ENCODE measurements around the gene RAB20.

DNA sequence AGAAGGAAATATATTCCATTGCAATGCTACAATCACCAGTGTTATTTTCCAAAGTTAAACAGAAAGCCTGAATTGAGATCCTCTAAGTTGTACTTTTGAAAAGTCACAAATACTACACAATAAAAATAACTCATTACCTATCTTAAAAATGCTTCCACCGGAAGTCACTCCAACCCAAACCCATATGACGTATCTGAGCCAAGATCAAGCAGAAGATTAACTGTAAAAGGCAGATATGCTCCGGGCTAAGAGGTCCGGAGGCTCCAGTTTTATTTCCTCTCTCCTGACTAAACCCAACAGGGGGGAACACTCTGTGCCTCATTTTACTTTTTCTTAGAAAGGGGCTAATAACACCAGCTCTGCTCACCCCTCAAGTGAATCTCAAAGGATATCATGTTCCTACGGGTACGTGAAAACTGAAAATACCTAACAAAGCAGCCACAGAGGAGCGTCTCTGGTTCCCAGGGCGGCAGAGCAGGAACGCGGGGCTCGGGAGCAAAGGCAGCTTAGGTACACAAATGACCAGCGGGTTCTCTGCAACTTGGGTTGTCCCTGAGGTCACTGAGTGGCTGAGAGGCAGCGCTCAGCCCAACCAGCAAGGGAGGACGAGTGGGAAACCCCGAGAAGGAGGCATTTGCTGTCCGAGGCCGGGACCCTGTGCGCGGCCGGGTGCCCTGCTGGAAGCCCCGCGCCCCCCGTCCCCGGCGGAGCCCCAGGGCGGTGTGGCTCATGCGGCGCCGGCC lies 750 bp downstream of the RAB20 start:
- peak; percentile 61 for TF ChIP-seq GATA2 (IDR thresholded peaks at IDR 0.05; ENCODE audit: low read depth, low read length)
- TF ChIP-seq GATA3 (IDR thresholded peaks at IDR 0.05; ENCODE audit: low read depth, low read length): no peak

All from SH-SY5Y (cell line).